Progenitor cell of endocrine pancreas (in vitro differentiated cells): ENCODE data around the gene MLST8. TPM values are rescaled to one million over a fixed set of nuclear protein-coding genes. Genes with fewer than 3 reads are reported as not detected.

Experiments
- DNase-seq: peaks from one replicate; pipeline ENCODE4 v3.0.0; 2021; ENCODE audit warnings: low spot score; ENCODE audit not compliant: unreplicated experiment
- H3K27ac Mint-ChIP-seq: 2 replicates; pipeline ENCODE4 v1.8.0; 2021; ENCODE audit warnings: mild to moderate bottlenecking, moderate library complexity, mixed read lengths
- H3K27me3 Mint-ChIP-seq: 2 replicates; pipeline ENCODE4 v1.8.0; 2021; ENCODE audit warnings: mixed read lengths
- H3K36me3 Mint-ChIP-seq: 2 replicates; pipeline ENCODE4 v1.8.0; 2022; ENCODE audit warnings: mixed read lengths; ENCODE audit not compliant: insufficient read depth
- H3K4me1 Mint-ChIP-seq: 2 replicates; pipeline ENCODE4 v1.8.0; 2021; ENCODE audit warnings: low read depth, mixed read lengths
- H3K4me3 Mint-ChIP-seq: 2 replicates; pipeline ENCODE4 v1.8.0; 2021; ENCODE audit warnings: low read depth, mild to moderate bottlenecking, moderate library complexity, mixed read lengths
- H3K9me3 Mint-ChIP-seq: 2 replicates; pipeline ENCODE4 v1.8.0; 2021; ENCODE audit warnings: low read depth, mixed read lengths
- total RNA-seq: library from RNA; stranded (reverse); gene quantifications from 2 replicates; pipeline ENCODE4 v1.2.1, GENCODE V29; 2021
- TF ChIP-seq, protein P1 (sequence below): fragments of 200-600 bp; sonication (generic); IDR thresholded peaks from one replicate; pipeline ENCODE4 v1.5.0; 2021; ENCODE audit warnings: antibody characterized with exemption, mild to moderate bottlenecking; ENCODE audit not compliant: unreplicated experiment

Gene MLST8
- total RNA-seq, 1 donor from 2014 or later, result 51.5 TPM

GRCh38 chr16:2229632-2230250 is 24.5 kb downstream of the MLST8 start:
- DNase-seq, result no peak
- Mint-ChIP-seq H3K36me3 (peaks cover 1% of the 10 kb centered on the region), H3K27ac (no peak overlapping the region), H3K27me3 (no peaks in the 10 kb centered on the region), H3K9me3 (no peaks in the 10 kb centered on the region), H3K4me1 (no peaks in the 10 kb centered on the region), H3K4me3 (no peak overlapping the region)
- TF ChIP-seq, protein P1, sequence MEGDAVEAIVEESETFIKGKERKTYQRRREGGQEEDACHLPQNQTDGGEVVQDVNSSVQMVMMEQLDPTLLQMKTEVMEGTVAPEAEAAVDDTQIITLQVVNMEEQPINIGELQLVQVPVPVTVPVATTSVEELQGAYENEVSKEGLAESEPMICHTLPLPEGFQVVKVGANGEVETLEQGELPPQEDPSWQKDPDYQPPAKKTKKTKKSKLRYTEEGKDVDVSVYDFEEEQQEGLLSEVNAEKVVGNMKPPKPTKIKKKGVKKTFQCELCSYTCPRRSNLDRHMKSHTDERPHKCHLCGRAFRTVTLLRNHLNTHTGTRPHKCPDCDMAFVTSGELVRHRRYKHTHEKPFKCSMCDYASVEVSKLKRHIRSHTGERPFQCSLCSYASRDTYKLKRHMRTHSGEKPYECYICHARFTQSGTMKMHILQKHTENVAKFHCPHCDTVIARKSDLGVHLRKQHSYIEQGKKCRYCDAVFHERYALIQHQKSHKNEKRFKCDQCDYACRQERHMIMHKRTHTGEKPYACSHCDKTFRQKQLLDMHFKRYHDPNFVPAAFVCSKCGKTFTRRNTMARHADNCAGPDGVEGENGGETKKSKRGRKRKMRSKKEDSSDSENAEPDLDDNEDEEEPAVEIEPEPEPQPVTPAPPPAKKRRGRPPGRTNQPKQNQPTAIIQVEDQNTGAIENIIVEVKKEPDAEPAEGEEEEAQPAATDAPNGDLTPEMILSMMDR, result no peak

DNA sequence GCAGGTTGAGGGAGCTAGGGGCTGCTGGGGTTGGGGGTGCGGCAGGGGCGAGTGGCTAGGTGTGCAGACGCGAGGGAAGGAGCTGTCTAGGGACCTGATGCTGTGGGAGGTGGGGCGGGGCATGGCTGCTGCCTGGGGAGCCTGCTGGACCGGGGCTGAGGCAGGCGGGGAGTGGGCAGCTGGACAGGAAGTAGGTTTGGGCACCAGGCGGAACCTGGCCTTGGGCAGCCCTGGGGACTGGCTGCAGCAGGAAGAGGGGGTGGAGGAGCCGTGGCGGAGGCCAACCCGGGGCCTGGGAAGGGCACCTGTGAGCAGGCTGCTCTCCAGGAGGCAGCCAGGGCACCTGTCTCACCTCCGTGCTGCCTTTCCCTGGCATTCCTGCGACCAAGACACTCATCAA is 25.1 kb downstream of the MLST8 start:
- H3K9me3 Mint-ChIP-seq, result no peaks in the 10 kb centered on the region
- H3K27ac Mint-ChIP-seq, result no peak overlapping the region
- H3K27me3 Mint-ChIP-seq, result peaks cover 1% of the 10 kb centered on the region
- no peak for DNase-seq
- H3K36me3 Mint-ChIP-seq, result peaks cover 5% of the 10 kb centered on the region
- no peaks in the 10 kb centered on the region for H3K4me1 Mint-ChIP-seq
- TF ChIP-seq, protein P1, result no peak
- H3K4me3 Mint-ChIP-seq, result no peak overlapping the region

- Mint-ChIP-seq H3K27me3 (peaks cover 3% of the 10 kb centered on the region), H3K9me3 (no peaks in the 10 kb centered on the region), H3K27ac (no peak overlapping the region), H3K36me3 (peaks cover 6% of the 10 kb centered on the region), H3K4me3 (no peak overlapping the region), H3K4me1 (no peaks in the 10 kb centered on the region)
- TF ChIP-seq, protein P1, result no peak
- DNase-seq, result no peak
Observed at GRCh38 chr16:2231016-2231931, 26.0 kb downstream of the MLST8 start.

DNA sequence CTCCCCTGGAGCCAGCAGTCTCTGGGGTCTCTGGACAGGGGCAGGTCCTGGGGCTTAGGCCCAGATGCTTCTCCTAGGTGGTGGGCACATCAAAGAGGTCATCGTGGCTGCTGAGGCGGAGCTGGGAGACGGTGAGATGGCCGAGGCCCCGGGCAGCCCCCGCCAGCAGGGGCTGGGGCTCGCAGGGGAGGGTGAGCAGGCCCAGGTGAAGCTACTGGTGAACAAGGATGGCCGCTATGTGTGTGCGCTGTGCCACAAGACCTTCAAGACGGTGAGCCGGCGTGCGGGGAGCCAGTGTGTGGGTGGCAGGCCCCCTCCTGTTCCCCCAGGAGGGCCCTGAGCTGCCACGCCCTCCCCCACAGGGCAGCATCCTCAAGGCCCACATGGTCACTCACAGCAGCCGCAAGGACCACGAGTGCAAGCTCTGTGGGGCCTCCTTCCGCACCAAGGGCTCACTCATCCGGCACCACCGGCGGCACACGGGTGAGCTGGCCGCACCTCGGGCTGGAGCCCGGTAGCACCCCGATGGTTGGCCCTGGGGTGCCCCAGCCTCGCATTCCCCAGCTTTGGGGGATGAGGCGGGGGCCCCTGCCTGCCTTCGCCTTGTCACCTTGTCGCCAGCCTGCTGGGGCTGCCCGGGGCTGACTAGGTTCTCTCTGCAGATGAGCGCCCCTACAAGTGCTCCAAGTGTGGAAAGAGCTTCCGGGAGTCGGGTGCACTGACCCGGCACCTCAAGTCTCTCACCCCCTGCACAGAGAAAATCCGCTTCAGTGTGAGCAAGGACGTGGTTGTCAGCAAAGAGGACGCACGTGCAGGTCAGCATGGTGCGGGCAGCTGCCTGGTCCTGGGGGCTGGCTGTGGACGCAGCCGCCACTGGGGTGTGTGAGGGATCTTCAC is 27.1 kb downstream of the MLST8 start:
- Mint-ChIP-seq H3K4me3 (no peak overlapping the region), H3K36me3 (peaks cover 6% of the 10 kb centered on the region), H3K9me3 (no peaks in the 10 kb centered on the region), H3K27ac (no peak overlapping the region), H3K4me1 (no peaks in the 10 kb centered on the region), H3K27me3 (peaks cover 3% of the 10 kb centered on the region)
- TF ChIP-seq, protein P1, result no peak
- no peak for DNase-seq
